Measurements from ENCODE around the gene CAMK2D.
A peak's percentile ranks its signal among the peaks of the same experiment; 100 is the strongest.

CAMK2D gene

GRCh38 chr4:113760094-113760794 lies 1.3 kb downstream of the CAMK2D start:
- no peak for TF ChIP-seq CTCF (IDR thresholded peaks at IDR 0.05; ENCODE audit: insufficient read depth, low read depth, low read length, missing control alignments)
- peak; percentile 56 for DNase-seq (ENCODE audit: low read depth)
- H3K4me3 ChIP-seq (ENCODE audit: low read length) = peak overlapping the region; percentile 89

- peak overlapping the region; percentile 89 for H3K4me3 ChIP-seq (ENCODE audit: low read length)
- TF ChIP-seq CTCF (IDR thresholded peaks at IDR 0.05; ENCODE audit: insufficient read depth, low read depth, low read length, missing control alignments) = no peak
- no peak for DNase-seq (ENCODE audit: low read depth)
Observed at GRCh38 chr4:113759696-113760093, 1.8 kb downstream of the CAMK2D start.

- TF ChIP-seq CTCF (IDR thresholded peaks at IDR 0.05; ENCODE audit: insufficient read depth, low read depth, low read length, missing control alignments) = no peak
- DNase-seq (ENCODE audit: low read depth) = no peak
- no peak overlapping the region for H3K4me3 ChIP-seq (ENCODE audit: low read length)
Observed at GRCh38 chr4:113758372-113758771, 3.2 kb downstream of the CAMK2D start.

- DNase-seq (ENCODE audit: low read depth) = no peak
- no peak overlapping the region for H3K4me3 ChIP-seq (ENCODE audit: low read length)
- TF ChIP-seq CTCF (IDR thresholded peaks at IDR 0.05; ENCODE audit: insufficient read depth, low read depth, low read length, missing control alignments) = no peak
Observed at GRCh38 chr4:113757486-113757885, 4.1 kb downstream of the CAMK2D start.

- no peak for TF ChIP-seq CTCF (IDR thresholded peaks at IDR 0.05; ENCODE audit: insufficient read depth, low read depth, low read length, missing control alignments)
- no peak overlapping the region for H3K4me3 ChIP-seq (ENCODE audit: low read length)
- peak; percentile 70 for DNase-seq (ENCODE audit: low read depth)
Observed at GRCh38 chr4:113756005-113756410, 5.5 kb downstream of the CAMK2D start.

GRCh38 chr4:113750734-113751133 lies 10.8 kb downstream of the CAMK2D start:
- no peak overlapping the region for H3K4me3 ChIP-seq (ENCODE audit: low read length)
- TF ChIP-seq CTCF (IDR thresholded peaks at IDR 0.05; ENCODE audit: insufficient read depth, low read depth, low read length, missing control alignments) = no peak

GRCh38 chr4:113750296-113750695 lies 11.2 kb downstream of the CAMK2D start:
- H3K4me3 ChIP-seq (ENCODE audit: low read length) = no peak overlapping the region
- no peak for DNase-seq (ENCODE audit: low read depth)

More at GRCh38 chr4:113750734-113751133, 10.8 kb downstream of the CAMK2D start:
- DNase-seq (ENCODE audit: low read depth) = no peak

More at GRCh38 chr4:113750296-113750695, 11.2 kb downstream of the CAMK2D start:
- TF ChIP-seq CTCF (IDR thresholded peaks at IDR 0.05; ENCODE audit: insufficient read depth, low read depth, low read length, missing control alignments) = no peak

Data from epithelial cell of esophagus (primary cell).